ENCODE data around the gene AGBL2. TPM values are rescaled to one million over a fixed set of nuclear protein-coding genes. Genes with fewer than 3 reads are reported as not detected.
"Not testable (repeated sequence)": the region's sequence is repeated elsewhere in the genome, so short reads cannot be mapped to it uniquely, and the experiment has no call there.

Gene AGBL2
- total and polyA plus RNA-seq, 9 of the 15 experiments (the other 6 are each of a cell fraction or from before 2014, with no cell fraction given), result 0.57 to 6.5 (median 1.3) TPM

- no peak for TF ChIP-seq ZNF592 (IDR thresholded peaks at IDR 0.05)
- TF ChIP-seq DPF2 (IDR thresholded peaks at IDR 0.05), result 0 out of 2 replicates have a peak, but pooled peaks have one; percentile 25
- no peak for TF ChIP-seq ZC3H8 (IDR thresholded peaks at IDR 0.05)
- peak; percentile 23 for TF ChIP-seq CHD1 (IDR thresholded peaks at IDR 0.05; ENCODE audit: low read length)
- no peak for TF ChIP-seq ZNF431 (CRISPR knock-in tag; IDR thresholded peaks at IDR 0.05)
- TF ChIP-seq SIX5 (IDR thresholded peaks at IDR 0.05; ENCODE audit: borderline replicate concordance in 1 of 2, insufficient read depth in 1 of 2, low read depth in 1 of 2, low read length in 2 of 2), result no peak
These were observed 73.5 kb downstream of the AGBL2 start (continued) for GRCh38 chr11:47641600-47642098.

GRCh38 chr11:47640506-47640905 is 74.7 kb downstream of the AGBL2 start:
- CTCF ChIA-PET (ENCODE audit: low intra/inter-chr PET ratio); H3K9me3 ChIP-seq (replicated peaks; ENCODE audit: control insufficient read depth, insufficient read depth, low read depth, low read length); in situ Hi-C loops (cut with MboI); FAIRE-seq; H3K27me3 ChIP-seq (ENCODE audit: control insufficient read depth in 2 of 2, insufficient read depth in 2 of 2, low read length in 2 of 2); H3K9me1 ChIP-seq (ENCODE audit: control insufficient read depth, insufficient read depth, low read length); BruUV-seq (replicated peaks); ATAC-seq; POLR2A ChIA-PET; H4K20me1 ChIP-seq (replicated peaks; ENCODE audit: control insufficient read depth, insufficient read depth, low read length); DNase-seq (ENCODE audit: extremely low read depth in 1 of 4, low spot score in 3 of 4); H2AFZ ChIP-seq (ENCODE audit: low read depth, low read length): not testable (repeated sequence)
- intact Hi-C loops (cut with micrococcal nuclease), result loop anchor here (5.0 to 10.0 kb wide), 2 partner anchors 77 to 214 kb away; partner anchors contain the start of gene AGBL2
- peak overlapping the region; percentile 95; the same call in 1 of the 3 replicates for H3K27ac ChIP-seq (ENCODE audit: extremely low read depth, low read depth, low read length)
- peaks cover 11 to 23% of the 10 kb centered on the region in 2 experiments; a peak in 4 of 5 replicates for H3K4me1 ChIP-seq (replicated peaks in 1 of 2; ENCODE audit: control insufficient read depth in 2 of 2, insufficient read depth in 2 of 2, low read length in 2 of 2)
- peak overlapping the region; percentile 98; the same call in 1 of the 2 replicates for H3K4me3 ChIP-seq
- peaks cover 42% of the 10 kb centered on the region for H3K36me3 ChIP-seq (ENCODE audit: control insufficient read depth, insufficient read depth, low read length)
- H3K9ac ChIP-seq (ENCODE audit: insufficient read depth in 1 of 2, low read depth in 2 of 2, low read length in 2 of 2), result peak overlapping the region; percentile 92 to 96
- peak; percentile 17; the same call in 1 of the 2 replicates for TF ChIP-seq ZNF175 (CRISPR knock-in tag; IDR thresholded peaks at IDR 0.05; ENCODE audit: low read depth)
- peak overlapping the region; percentile 88; the same call in 1 of the 2 replicates for H3K4me2 ChIP-seq (ENCODE audit: insufficient read depth, low read length)
- peaks cover 42% of the 10 kb centered on the region for H3K79me2 ChIP-seq (ENCODE audit: control insufficient read depth, insufficient read depth, low read length)
- WGBS (ENCODE audit: insufficient coverage, low coverage, missing lambda C conversion rate), result 84% methylated on average over 6 of the region's 6 CpGs

- H4K20me1 ChIP-seq (replicated peaks; ENCODE audit: control insufficient read depth, insufficient read depth, low read length); FAIRE-seq; CTCF ChIA-PET (ENCODE audit: low intra/inter-chr PET ratio): not testable (repeated sequence)
These were observed 78.8 kb downstream of the AGBL2 start for GRCh38 chr11:47636331-47636730.

More at GRCh38 chr11:47636331-47636730, 78.8 kb downstream of the AGBL2 start:
- H3K27ac ChIP-seq (ENCODE audit: extremely low read depth, low read depth, low read length); DNase-seq (ENCODE audit: extremely low read depth in 1 of 4, low spot score in 3 of 4); in situ Hi-C loops (cut with MboI); H3K4me1 ChIP-seq (replicated peaks in 1 of 2; ENCODE audit: control insufficient read depth in 2 of 2, insufficient read depth in 2 of 2, low read length in 2 of 2); H3K9ac ChIP-seq (ENCODE audit: insufficient read depth in 1 of 2, low read depth in 2 of 2, low read length in 2 of 2); BruUV-seq (replicated peaks); ATAC-seq; intact Hi-C loops (cut with micrococcal nuclease); H3K4me3 ChIP-seq; H3K27me3 ChIP-seq (ENCODE audit: control insufficient read depth in 2 of 2, insufficient read depth in 2 of 2, low read length in 2 of 2); H2AFZ ChIP-seq (ENCODE audit: low read depth, low read length); H3K9me1 ChIP-seq (ENCODE audit: control insufficient read depth, insufficient read depth, low read length); H3K4me2 ChIP-seq (ENCODE audit: insufficient read depth, low read length); H3K9me3 ChIP-seq (replicated peaks; ENCODE audit: control insufficient read depth, insufficient read depth, low read depth, low read length): not testable (repeated sequence)
- H3K36me3 ChIP-seq (ENCODE audit: control insufficient read depth, insufficient read depth, low read length), result peaks cover 74% of the 10 kb centered on the region
- POLR2A ChIA-PET, result interaction anchor here (0.7 to 0.9 kb wide), 2 partner anchors 20 to 106 kb away, joined by 3 read pairs; no protein-coding TSS in a partner anchor
- peaks cover 31% of the 10 kb centered on the region for H3K79me2 ChIP-seq (ENCODE audit: control insufficient read depth, insufficient read depth, low read length)
- WGBS (ENCODE audit: insufficient coverage, low coverage, missing lambda C conversion rate), result 95% methylated on average over 11 of the region's 11 CpGs

Data from K562 (cell line).